Measurements from ENCODE around the gene ALG14.

Gene ALG14

DNA sequence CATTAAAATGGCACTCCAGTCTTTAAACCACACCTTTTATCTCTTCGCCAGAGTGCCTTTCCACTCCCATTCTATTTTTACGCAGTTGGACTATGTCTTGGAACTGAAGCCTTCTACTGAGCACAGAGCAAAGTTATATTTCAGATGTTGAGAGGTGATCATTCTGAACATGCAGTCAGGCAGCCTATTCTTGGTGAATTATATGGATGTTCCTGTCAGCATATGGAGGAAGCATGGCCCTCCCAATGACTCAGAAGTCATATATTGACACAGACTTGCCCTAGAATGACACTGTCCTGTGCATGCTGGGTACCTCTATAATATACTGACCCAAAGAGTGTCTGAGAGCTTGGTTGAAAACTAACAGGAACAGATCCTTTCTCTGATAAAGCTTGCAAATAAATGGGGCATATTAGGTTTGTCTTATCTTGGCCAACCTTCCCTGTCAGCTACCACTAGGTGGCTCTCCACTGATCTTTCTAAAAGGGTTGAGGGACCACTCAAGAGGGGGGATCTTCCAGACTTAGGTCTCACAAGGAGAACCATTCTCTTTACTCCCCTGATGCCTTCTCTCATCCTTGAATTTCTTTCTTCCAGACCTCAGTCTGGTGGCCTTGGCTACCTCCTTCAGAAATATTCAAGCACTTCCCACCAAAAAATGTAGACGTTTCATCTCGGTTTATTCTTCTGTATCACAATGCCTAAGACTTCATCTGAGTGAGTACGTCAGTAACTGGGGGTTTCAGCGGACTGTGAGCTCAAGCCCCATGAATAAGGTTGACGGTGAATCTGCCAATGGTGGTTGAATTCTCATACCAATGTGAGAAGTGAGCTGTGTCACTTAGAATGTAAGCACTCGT lies 11.8 kb upstream of the ALG14 start:
- Histone ChIP-seq H3K4me3 (ENCODE audit: low read depth, low read length) (no peak overlapping the region), H3K4me1 (ENCODE audit: control insufficient read depth, insufficient read depth, low read length) (peaks cover 12% of the 10 kb centered on the region)

DNA sequence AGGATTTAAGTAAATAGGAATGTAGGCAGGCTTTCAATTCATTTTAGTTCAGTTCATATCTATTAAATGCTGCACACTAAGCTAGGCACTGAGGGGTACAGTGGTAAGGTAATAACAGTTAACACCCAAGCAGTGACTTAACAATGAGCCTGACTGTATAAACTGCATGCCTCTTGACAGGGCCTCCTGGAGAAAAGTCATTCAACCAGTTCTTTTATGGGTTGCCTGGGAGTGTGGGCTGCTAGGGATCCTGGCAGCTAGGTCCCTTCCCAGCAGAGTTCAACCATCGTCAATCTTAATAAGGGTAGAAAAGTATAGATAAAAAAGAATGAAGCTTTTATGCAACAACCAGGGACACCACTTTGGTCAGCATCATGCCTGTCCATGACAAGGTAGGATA lies 8.1 kb upstream of the ALG14 start:
- H3K9ac ChIP-seq (ENCODE audit: low read depth, low read length), result no peak overlapping the region
- H3K27me3 ChIP-seq (ENCODE audit: control insufficient read depth, insufficient read depth, low read length), result peaks cover 3% of the 10 kb centered on the region
- H3K9me3 ChIP-seq (ENCODE audit: control insufficient read depth, insufficient read depth, low read length), result no peaks in the 10 kb centered on the region
- peaks cover 8% of the 10 kb centered on the region for H3K4me1 ChIP-seq (ENCODE audit: control insufficient read depth, insufficient read depth, low read length)
- no peaks in the 10 kb centered on the region for H3K36me3 ChIP-seq (ENCODE audit: control insufficient read depth, insufficient read depth, low read length)
- H3K4me3 ChIP-seq (ENCODE audit: low read depth, low read length), result no peak overlapping the region

More for the DNA sequence above, 11.8 kb upstream of the ALG14 start:
- Histone ChIP-seq H3K9ac (ENCODE audit: low read depth, low read length) (no peak overlapping the region), H3K27me3 (ENCODE audit: control insufficient read depth, insufficient read depth, low read length) (no peaks in the 10 kb centered on the region), H3K36me3 (ENCODE audit: control insufficient read depth, insufficient read depth, low read length) (no peaks in the 10 kb centered on the region), H3K9me3 (ENCODE audit: control insufficient read depth, insufficient read depth, low read length) (no peaks in the 10 kb centered on the region)

DNA sequence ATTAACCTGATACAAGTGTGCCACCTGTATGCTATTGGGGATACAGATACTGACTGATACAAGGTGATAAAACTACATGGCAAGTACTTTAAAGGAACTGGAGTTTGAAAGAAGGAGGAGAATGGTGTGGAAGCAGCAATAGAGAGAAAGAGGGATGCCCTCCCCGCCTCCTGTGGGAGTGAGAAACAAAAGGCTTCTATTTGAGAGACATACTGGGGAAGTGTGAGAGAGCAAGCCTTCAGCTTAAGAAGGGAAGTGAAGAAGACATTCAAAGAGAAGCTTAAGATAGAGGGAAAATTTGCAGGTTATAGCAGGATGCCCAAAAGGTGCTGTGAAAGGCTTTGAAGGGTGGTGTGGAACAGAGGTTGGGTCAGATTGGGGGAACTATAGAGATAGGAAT lies 7.7 kb upstream of the ALG14 start:
- Histone ChIP-seq H3K9me3 (ENCODE audit: control insufficient read depth, insufficient read depth, low read length) (no peaks in the 10 kb centered on the region), H3K4me3 (ENCODE audit: low read depth, low read length) (no peak overlapping the region), H3K36me3 (ENCODE audit: control insufficient read depth, insufficient read depth, low read length) (no peaks in the 10 kb centered on the region), H3K27me3 (ENCODE audit: control insufficient read depth, insufficient read depth, low read length) (peaks cover 3% of the 10 kb centered on the region), H3K4me1 (ENCODE audit: control insufficient read depth, insufficient read depth, low read length) (peaks cover 7% of the 10 kb centered on the region), H3K9ac (ENCODE audit: low read depth, low read length) (no peak overlapping the region)

DNA sequence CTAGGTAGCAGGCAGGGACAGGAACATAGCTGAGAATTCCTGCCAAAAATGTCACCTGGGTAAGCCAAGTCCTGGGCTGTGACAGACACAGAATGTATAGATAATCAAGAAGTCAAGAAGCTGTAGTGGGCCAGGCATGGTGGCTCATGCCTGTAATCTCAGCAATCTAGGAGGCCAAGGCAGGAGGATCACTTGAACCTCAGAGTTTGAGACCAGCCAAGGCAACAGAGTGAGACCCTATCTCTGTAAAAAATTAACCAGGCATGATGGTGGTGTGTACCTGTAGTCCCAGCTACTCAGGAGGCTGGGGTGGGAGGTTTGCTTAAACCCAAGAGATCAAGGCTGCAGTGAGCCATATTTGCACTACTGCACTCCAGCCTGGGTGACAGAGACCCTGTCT lies 3.3 kb upstream of the ALG14 start:
- no peaks in the 10 kb centered on the region for H3K4me1 ChIP-seq (ENCODE audit: control insufficient read depth, insufficient read depth, low read length)
- no peaks in the 10 kb centered on the region for H3K36me3 ChIP-seq (ENCODE audit: control insufficient read depth, insufficient read depth, low read length)
- H3K9me3 ChIP-seq (ENCODE audit: control insufficient read depth, insufficient read depth, low read length), result no peaks in the 10 kb centered on the region
- H3K27me3 ChIP-seq (ENCODE audit: control insufficient read depth, insufficient read depth, low read length), result peaks cover 6% of the 10 kb centered on the region
- no peak overlapping the region for H3K9ac ChIP-seq (ENCODE audit: low read depth, low read length)
- H3K4me3 ChIP-seq (ENCODE audit: low read depth, low read length), result no peak overlapping the region

DNA sequence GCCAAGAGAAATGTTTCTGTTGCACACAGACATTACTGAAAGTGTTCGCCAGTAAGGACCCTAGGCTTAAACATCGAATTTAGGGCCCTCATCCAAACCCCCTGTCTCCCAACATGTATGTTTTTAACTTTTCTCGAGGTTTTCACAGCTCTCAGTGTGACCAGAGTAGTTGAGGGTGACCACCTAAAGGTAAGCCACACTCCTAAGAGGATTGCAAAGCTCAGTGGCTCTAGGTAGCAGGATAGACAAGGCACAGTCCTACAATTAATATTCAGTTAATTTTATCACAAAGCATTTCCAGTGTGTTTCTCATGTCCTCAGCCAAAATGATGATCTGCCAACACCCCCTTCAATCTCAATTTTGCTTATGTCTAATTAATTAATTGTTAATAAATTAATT lies 695 bp upstream of the ALG14 start:
- Histone ChIP-seq H3K36me3 (ENCODE audit: control insufficient read depth, insufficient read depth, low read length) (no peaks in the 10 kb centered on the region), H3K4me3 (ENCODE audit: low read depth, low read length) (peak overlapping the region; percentile 97), H3K27me3 (ENCODE audit: control insufficient read depth, insufficient read depth, low read length) (peaks cover 6% of the 10 kb centered on the region), H3K9me3 (ENCODE audit: control insufficient read depth, insufficient read depth, low read length) (no peaks in the 10 kb centered on the region), H3K4me1 (ENCODE audit: control insufficient read depth, insufficient read depth, low read length) (no peaks in the 10 kb centered on the region), H3K9ac (ENCODE audit: low read depth, low read length) (peak overlapping the region; percentile 17)

DNA sequence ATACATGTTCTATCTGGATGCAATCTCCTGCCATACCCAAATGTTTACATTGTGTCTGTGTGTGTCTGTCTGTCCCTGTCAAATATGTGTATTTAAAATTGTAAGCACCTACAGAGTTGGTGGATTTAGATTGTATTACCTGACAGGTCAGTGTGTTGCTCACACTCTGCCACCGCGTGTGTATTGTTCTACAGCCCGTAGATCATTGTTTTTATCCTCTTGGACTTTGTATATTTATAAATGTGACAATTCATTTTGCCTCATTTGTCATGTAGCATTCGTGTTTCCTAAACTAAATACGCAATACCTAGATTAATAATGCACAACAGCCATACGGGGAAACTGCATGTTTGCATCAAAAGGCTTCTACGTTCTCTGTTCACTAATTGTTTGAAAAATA lies 634 bp downstream of the ALG14 start:
- Histone ChIP-seq H3K4me3 (ENCODE audit: low read depth, low read length) (peak overlapping the region; percentile 97), H3K27me3 (ENCODE audit: control insufficient read depth, insufficient read depth, low read length) (peaks cover 6% of the 10 kb centered on the region), H3K9ac (ENCODE audit: low read depth, low read length) (peak overlapping the region; percentile 48), H3K4me1 (ENCODE audit: control insufficient read depth, insufficient read depth, low read length) (no peaks in the 10 kb centered on the region), H3K36me3 (ENCODE audit: control insufficient read depth, insufficient read depth, low read length) (no peaks in the 10 kb centered on the region), H3K9me3 (ENCODE audit: control insufficient read depth, insufficient read depth, low read length) (no peaks in the 10 kb centered on the region)

DNA sequence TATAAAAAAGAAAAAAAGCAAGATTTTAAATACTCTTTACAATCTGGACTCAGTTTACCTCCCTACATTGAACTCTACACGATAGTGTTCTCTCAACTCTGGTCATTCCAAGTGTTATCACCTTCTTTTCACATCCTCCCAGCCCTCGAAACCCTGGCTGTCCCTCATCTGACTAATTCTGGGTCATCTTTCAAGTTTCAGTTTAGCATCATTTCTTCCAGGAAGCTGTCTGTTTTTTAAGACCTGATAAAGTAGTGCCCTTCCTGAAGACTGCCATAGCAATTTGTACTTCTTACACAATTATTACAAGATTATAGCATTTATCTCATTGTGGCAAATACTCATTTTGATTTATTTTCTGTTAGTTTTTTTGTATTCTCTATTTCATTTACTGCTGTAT lies 1.2 kb downstream of the ALG14 start:
- no peak overlapping the region for H3K9ac ChIP-seq (ENCODE audit: low read depth, low read length)

DNA sequence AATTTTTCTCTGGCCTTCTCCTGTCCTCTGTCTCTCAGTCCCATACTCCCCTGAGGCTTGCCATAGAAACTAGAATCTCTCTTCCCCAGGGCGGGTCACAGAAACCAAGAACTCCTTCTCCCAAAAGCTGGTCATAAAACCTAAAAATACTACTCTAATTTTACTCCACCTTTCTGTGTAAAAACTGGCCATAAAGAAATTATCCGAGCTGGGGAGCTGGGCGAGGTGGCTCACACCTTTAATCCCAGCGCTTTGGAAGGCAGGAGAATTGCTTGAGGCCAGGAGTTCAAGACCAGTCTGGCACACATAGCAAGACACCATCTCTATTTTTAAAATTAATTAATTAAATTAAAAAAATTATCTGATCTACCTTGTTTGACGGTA lies 3.0 kb downstream of the ALG14 start:
- Histone ChIP-seq H3K27me3 (ENCODE audit: control insufficient read depth, insufficient read depth, low read length) (peaks cover 3% of the 10 kb centered on the region), H3K4me1 (ENCODE audit: control insufficient read depth, insufficient read depth, low read length) (no peaks in the 10 kb centered on the region), H3K9me3 (ENCODE audit: control insufficient read depth, insufficient read depth, low read length) (no peaks in the 10 kb centered on the region), H3K36me3 (ENCODE audit: control insufficient read depth, insufficient read depth, low read length) (no peaks in the 10 kb centered on the region), H3K4me3 (ENCODE audit: low read depth, low read length) (no peak overlapping the region), H3K9ac (ENCODE audit: low read depth, low read length) (no peak overlapping the region)

More for the DNA sequence above, 1.2 kb downstream of the ALG14 start:
- Histone ChIP-seq H3K36me3 (ENCODE audit: control insufficient read depth, insufficient read depth, low read length) (no peaks in the 10 kb centered on the region), H3K27me3 (ENCODE audit: control insufficient read depth, insufficient read depth, low read length) (peaks cover 6% of the 10 kb centered on the region), H3K9me3 (ENCODE audit: control insufficient read depth, insufficient read depth, low read length) (no peaks in the 10 kb centered on the region), H3K4me3 (ENCODE audit: low read depth, low read length) (no peak overlapping the region), H3K4me1 (ENCODE audit: control insufficient read depth, insufficient read depth, low read length) (no peaks in the 10 kb centered on the region)

DNA sequence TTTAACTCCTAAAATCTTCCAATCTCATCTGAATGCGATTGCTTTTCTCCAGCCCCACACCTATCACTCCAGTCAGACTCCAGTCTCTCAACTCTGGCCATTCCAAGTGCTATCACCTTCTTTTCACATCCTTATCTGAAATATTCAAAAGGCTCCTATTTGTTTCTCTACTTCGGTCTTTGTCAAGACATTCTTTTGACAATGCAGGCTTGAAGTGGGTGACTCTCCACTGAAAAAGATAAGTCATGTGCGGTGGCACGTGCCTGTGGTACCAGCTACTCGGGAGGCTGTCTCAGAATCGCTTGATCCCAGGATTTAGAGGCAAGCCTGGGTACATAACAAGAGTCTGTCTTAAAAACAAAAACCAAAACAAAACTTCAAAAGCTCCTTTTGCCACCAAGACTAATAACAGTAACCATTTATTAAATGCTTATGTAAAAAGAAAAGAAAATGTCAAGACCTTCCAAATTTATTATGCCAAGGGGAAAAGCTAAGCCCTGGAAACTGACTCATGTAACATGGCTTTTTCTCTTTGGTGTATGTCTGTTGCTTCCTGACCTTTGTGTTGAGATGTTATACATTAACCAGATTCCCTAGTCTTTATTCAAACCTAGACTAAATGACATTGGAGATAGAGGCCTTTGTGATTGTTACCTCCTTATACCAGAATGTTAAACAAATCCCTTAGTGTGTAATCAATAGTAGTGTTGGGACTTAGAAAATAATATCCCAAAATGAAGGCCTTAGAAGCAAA lies 3.6 kb downstream of the ALG14 start:
- no peak overlapping the region for H3K9ac ChIP-seq (ENCODE audit: low read depth, low read length)
- no peak overlapping the region for H3K4me3 ChIP-seq (ENCODE audit: low read depth, low read length)
- H3K27me3 ChIP-seq (ENCODE audit: control insufficient read depth, insufficient read depth, low read length), result peaks cover 3% of the 10 kb centered on the region
- no peaks in the 10 kb centered on the region for H3K9me3 ChIP-seq (ENCODE audit: control insufficient read depth, insufficient read depth, low read length)
- H3K4me1 ChIP-seq (ENCODE audit: control insufficient read depth, insufficient read depth, low read length), result no peaks in the 10 kb centered on the region
- H3K36me3 ChIP-seq (ENCODE audit: control insufficient read depth, insufficient read depth, low read length), result no peaks in the 10 kb centered on the region

DNA sequence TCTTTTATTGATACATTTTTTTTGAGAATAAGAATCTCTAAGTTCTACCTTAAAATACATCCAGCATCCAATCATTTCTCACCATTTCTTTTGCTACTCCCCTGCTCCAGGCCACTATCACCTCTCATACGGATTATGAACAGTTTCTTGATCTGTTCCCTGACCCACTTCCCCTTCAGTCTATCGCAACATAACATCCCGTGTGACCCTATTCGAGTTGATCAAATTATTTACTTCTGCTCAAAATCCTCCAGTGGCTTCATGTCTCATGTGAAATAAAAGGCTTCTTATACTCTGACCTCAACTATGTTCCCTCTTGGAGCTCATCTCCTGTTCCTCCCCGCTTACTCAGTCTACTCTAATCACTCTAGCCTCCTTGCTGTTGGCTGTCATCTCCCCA lies 5.2 kb downstream of the ALG14 start:
- H3K4me3 ChIP-seq (ENCODE audit: low read depth, low read length), result no peak overlapping the region
- no peaks in the 10 kb centered on the region for H3K27me3 ChIP-seq (ENCODE audit: control insufficient read depth, insufficient read depth, low read length)
- H3K4me1 ChIP-seq (ENCODE audit: control insufficient read depth, insufficient read depth, low read length), result no peaks in the 10 kb centered on the region
- no peaks in the 10 kb centered on the region for H3K36me3 ChIP-seq (ENCODE audit: control insufficient read depth, insufficient read depth, low read length)
- no peaks in the 10 kb centered on the region for H3K9me3 ChIP-seq (ENCODE audit: control insufficient read depth, insufficient read depth, low read length)
- no peak overlapping the region for H3K9ac ChIP-seq (ENCODE audit: low read depth, low read length)

DNA sequence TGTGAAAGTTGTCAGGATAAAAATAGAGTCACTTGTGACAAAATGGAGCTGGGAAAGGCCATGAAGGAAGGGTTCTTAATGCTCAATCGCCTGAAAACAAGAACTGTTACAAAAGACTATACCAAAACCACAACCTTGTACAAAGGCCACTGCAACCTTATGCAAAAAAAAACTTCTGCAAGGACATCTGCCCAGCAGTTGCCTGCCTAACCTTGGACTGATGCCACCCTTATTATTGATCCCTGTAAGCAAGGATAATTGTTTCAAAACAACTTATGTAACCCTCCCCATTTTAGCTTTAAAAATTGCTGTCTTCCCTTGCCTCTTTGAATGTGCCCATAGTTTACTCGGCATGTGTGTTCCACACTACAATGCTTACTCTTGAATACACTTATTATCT lies 5.7 kb downstream of the ALG14 start:
- Histone ChIP-seq H3K9me3 (ENCODE audit: control insufficient read depth, insufficient read depth, low read length) (no peaks in the 10 kb centered on the region), H3K4me1 (ENCODE audit: control insufficient read depth, insufficient read depth, low read length) (no peaks in the 10 kb centered on the region), H3K36me3 (ENCODE audit: control insufficient read depth, insufficient read depth, low read length) (no peaks in the 10 kb centered on the region), H3K9ac (ENCODE audit: low read depth, low read length) (no peak overlapping the region), H3K27me3 (ENCODE audit: control insufficient read depth, insufficient read depth, low read length) (no peaks in the 10 kb centered on the region), H3K4me3 (ENCODE audit: low read depth, low read length) (no peak overlapping the region)

DNA sequence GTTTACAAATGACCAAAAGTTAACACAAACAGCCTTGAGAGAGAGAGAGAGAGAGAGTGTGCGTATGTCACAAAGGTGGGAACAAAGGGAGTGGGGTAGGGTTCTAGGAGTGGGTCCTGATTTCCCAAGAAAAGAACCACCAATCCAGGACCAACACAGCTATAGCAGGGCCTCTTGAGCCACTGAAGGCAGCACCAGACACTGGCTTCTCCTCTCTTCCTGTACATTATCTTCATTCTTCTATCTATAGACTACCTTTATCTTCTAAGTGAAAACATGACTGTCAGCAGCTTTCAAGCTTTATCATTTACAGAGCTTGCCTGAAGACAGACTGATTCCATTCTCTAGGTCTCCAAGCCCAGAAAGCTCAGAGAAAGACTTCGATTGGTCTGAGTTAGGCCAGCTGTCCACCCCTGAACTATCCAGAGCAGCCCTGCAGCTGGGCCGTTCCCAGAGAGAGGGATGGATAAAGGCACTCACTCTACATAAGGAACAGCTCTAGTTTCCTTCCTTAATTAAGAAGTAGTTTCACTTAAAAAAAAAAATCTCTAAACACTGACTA lies 11.2 kb downstream of the ALG14 start:
- H3K27me3 ChIP-seq (ENCODE audit: control insufficient read depth, insufficient read depth, low read length), result no peaks in the 10 kb centered on the region
- no peak overlapping the region for H3K9ac ChIP-seq (ENCODE audit: low read depth, low read length)
- no peaks in the 10 kb centered on the region for H3K36me3 ChIP-seq (ENCODE audit: control insufficient read depth, insufficient read depth, low read length)
- H3K4me3 ChIP-seq (ENCODE audit: low read depth, low read length), result no peak overlapping the region
- H3K9me3 ChIP-seq (ENCODE audit: control insufficient read depth, insufficient read depth, low read length), result no peaks in the 10 kb centered on the region
- H3K4me1 ChIP-seq (ENCODE audit: control insufficient read depth, insufficient read depth, low read length), result no peaks in the 10 kb centered on the region
